Measurements from ENCODE around the gene FAT4. TPM values are rescaled to one million over a fixed set of nuclear protein-coding genes. Genes with fewer than 3 reads are reported as not detected.

The FAT4 gene
- total and polyA plus RNA-seq, 5 donors, result 2.8 to 18.7 (median 13.2) TPM

DNA sequence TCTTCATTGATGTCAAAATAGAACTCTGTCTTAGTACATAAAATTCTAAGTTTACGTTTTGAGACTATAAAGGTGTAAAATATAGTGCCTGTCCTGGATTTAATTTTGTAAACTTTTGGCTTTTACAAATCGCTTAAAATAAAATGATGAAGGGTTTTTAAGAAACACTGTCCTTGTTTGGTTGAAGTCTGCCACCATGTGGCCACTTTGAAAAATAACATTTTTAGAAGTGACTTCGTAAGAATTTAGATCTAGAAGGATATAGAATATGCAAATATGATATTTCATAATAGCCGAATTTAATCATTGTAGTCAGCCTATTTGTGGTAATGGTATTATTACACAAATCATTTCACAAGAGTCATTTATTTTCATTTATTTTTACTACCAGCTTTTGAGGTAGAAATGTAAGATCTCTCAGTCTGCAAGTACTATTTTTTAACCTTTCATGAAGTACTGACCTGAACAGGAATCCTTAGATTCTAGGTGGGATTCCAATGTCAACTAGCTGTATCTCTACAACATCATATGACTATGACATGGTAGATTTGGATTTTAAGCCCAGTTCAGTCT lies 31.0 kb upstream of the FAT4 start:
- no peak for ATAC-seq
- DNase-seq, result no peak
- H3K27me3 ChIP-seq (ENCODE audit: control insufficient read depth, insufficient read depth), result no peaks in the 10 kb centered on the region
- H3K27ac ChIP-seq (ENCODE audit: low read length), result no peak overlapping the region
- no peaks in the 10 kb centered on the region for H3K9me3 ChIP-seq (ENCODE audit: control insufficient read depth, low read length)
- intact Hi-C loops (cut with DNase I), result loop anchor here in 1 of 4 donors (10.0 kb wide), 1 partner anchor 949 kb away; no protein-coding TSS in a partner anchor
- H3K4me1 ChIP-seq (ENCODE audit: control insufficient read depth, insufficient read depth, low read length), result no peaks in the 10 kb centered on the region
- H3K4me3 ChIP-seq (ENCODE audit: low read length), result no peak overlapping the region
- 2% methylated on average over 4 of the region's 4 CpGs for WGBS

DNA sequence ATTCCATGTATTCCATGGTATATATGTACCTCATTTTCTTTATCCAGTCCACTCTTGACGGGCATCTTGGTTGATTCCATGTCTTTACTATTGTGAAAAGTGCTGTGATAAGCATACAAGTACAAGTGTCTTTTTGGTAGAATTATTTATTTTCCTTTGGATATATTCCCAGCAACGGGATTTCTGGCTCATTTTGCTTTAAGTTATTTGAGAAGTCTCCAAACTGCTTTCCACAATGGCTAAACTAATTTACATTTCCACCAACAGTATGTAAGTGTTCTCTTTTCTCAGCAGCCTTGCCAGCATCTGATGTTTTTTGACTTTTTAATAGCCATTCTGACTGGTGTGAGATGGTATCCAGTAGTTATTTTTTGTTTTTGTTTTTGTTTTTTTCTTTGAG lies 17.6 kb upstream of the FAT4 start:
- Histone ChIP-seq H3K27ac (ENCODE audit: low read length) (no peak overlapping the region), H3K9me3 (ENCODE audit: control insufficient read depth, low read length) (no peaks in the 10 kb centered on the region), H3K4me3 (ENCODE audit: low read length) (no peak overlapping the region), H3K4me1 (ENCODE audit: control insufficient read depth, insufficient read depth, low read length) (no peaks in the 10 kb centered on the region), H3K27me3 (ENCODE audit: control insufficient read depth, insufficient read depth) (no peaks in the 10 kb centered on the region)
- ATAC-seq (no peak), DNase-seq (no peak)
- intact Hi-C loops (cut with DNase I), result no loop called here
- 66% methylated on average over 2 of the region's 2 CpGs for WGBS

DNA sequence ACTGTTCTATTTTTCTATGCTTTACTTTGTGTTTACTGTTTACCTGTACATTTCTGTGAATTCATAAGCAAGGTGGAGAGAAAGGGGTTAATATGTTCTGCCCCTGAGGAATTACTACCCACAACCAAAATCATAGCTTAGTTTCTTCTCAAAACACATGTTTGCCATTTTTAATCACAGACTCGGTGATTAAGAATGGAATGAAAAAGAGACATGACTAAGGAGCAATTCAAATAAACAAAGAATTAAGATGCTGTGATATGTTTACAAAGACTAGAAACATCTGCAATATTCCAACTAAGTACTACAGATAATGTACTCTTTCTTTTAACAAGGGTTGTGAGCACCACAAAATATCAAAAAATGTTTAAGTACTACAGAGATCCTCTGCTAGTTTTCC lies 11.7 kb upstream of the FAT4 start:
- 56% methylated on average over 1 of the region's 1 CpG for WGBS

DNA sequence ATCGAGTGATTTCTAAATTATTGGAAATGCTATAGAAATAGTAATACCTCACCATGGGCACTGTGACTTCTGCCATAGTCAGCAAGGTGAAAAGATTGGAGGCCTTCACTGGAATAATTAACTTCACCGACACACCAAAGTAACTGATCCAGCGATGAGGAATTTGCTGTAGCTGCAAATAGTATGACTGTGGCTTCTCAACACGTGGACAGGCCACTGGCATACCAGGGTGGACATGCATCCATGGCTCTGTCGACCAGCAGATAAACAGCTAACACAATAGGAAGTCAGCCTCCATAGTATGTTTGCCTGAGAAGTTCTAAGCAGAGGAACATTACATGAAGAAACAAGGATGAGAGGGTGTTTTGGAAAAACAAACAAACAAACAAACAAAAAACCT lies 10.9 kb upstream of the FAT4 start:
- intact Hi-C loops (cut with DNase I), result no loop called here

More for the DNA sequence above, 11.7 kb upstream of the FAT4 start:
- Histone ChIP-seq H3K9me3 (ENCODE audit: control insufficient read depth, low read length) (no peaks in the 10 kb centered on the region), H3K4me1 (ENCODE audit: control insufficient read depth, insufficient read depth, low read length) (no peaks in the 10 kb centered on the region), H3K27me3 (ENCODE audit: control insufficient read depth, insufficient read depth) (no peaks in the 10 kb centered on the region), H3K4me3 (ENCODE audit: low read length) (no peak overlapping the region), H3K27ac (ENCODE audit: low read length) (no peak overlapping the region)
- ATAC-seq (no peak), DNase-seq (no peak)
- intact Hi-C loops (cut with DNase I), result no loop called here

DNA sequence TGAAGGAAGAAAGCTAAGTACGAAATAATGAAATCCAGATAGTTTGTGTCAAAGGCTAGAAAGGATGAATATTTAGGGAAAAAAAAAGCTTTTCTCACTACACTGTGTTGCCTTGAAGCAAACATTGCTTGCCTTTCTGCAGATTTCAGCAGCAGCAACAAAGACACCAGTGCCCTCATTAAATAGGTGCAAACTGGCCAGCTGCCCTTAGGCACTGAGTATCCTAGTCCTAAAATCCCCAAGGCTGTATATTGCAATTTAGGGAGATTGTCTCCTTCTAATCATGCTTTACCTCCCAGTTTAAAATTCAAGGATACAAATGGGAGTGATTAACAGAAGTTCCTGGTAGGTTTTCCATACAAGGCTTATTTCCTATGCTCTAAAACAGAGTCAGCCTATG lies 8.6 kb upstream of the FAT4 start:
- ATAC-seq, result no peak
- Histone ChIP-seq H3K4me1 (ENCODE audit: control insufficient read depth, insufficient read depth, low read length) (no peaks in the 10 kb centered on the region), H3K9me3 (ENCODE audit: control insufficient read depth, low read length) (no peaks in the 10 kb centered on the region), H3K4me3 (ENCODE audit: low read length) (no peak overlapping the region), H3K27ac (ENCODE audit: low read length) (no peak overlapping the region), H3K27me3 (ENCODE audit: control insufficient read depth, insufficient read depth) (no peaks in the 10 kb centered on the region)
- WGBS, result 96% methylated on average over 1 of the region's 1 CpG
- intact Hi-C loops (cut with DNase I), result no loop called here
- no peak for DNase-seq

More for the DNA sequence above, 10.9 kb upstream of the FAT4 start:
- Histone ChIP-seq H3K4me1 (ENCODE audit: control insufficient read depth, insufficient read depth, low read length) (no peaks in the 10 kb centered on the region), H3K4me3 (ENCODE audit: low read length) (no peak overlapping the region), H3K27me3 (ENCODE audit: control insufficient read depth, insufficient read depth) (no peaks in the 10 kb centered on the region), H3K27ac (ENCODE audit: low read length) (no peak overlapping the region), H3K9me3 (ENCODE audit: control insufficient read depth, low read length) (no peaks in the 10 kb centered on the region)
- WGBS, result 80% methylated on average over 5 of the region's 5 CpGs
- ATAC-seq (no peak), DNase-seq (no peak)

DNA sequence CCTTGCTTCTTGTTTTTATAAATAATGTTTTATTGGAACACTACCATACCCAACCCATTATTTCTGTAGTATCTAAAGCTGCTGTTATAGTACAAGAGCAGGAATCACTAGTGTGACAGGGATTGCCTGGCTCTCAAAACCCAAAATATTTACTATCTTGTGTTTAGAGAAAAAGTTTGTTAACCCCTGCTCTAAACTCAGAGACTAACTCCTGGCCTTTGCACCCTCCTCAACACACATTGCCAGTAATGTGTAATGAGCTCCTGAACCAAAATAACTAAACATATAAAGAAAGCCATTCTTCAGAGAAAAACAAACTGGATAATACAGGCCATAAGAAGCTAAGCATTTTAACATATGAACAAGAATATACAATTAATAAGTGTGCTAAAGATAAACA lies 8.2 kb upstream of the FAT4 start:
- Histone ChIP-seq H3K27ac (ENCODE audit: low read length) (no peak overlapping the region), H3K9me3 (ENCODE audit: control insufficient read depth, low read length) (no peaks in the 10 kb centered on the region), H3K4me1 (ENCODE audit: control insufficient read depth, insufficient read depth, low read length) (no peaks in the 10 kb centered on the region), H3K4me3 (ENCODE audit: low read length) (no peak overlapping the region), H3K27me3 (ENCODE audit: control insufficient read depth, insufficient read depth) (no peaks in the 10 kb centered on the region)
- ATAC-seq (no peak), DNase-seq (no peak)
- intact Hi-C loops (cut with DNase I), result no loop called here

DNA sequence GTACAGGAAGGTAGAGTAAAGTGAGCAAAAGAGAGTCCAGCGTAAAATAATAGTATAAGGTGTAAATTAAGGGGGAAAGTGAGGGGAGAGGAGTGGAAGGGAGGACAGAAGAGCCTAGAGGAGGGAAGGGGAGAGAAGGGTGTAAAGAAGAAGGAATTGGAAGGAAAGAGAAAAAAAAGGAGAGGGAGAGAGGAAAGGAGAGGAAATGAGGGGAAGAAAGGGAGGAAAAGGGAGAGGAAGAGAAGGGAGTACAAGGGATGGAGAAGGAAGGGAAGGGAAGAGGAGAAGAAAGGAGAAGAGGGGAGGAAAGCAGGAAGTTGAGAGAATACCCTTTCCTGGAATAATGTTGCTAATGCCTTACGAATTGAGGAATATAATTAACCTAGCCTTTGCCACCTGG lies 3.3 kb upstream of the FAT4 start:
- Histone ChIP-seq H3K27ac (ENCODE audit: low read length) (no peak overlapping the region), H3K27me3 (ENCODE audit: control insufficient read depth, insufficient read depth) (no peaks in the 10 kb centered on the region), H3K9me3 (ENCODE audit: control insufficient read depth, low read length) (no peaks in the 10 kb centered on the region), H3K4me3 (ENCODE audit: low read length) (no peak overlapping the region), H3K4me1 (ENCODE audit: control insufficient read depth, insufficient read depth, low read length) (no peaks in the 10 kb centered on the region)
- DNase-seq (no peak), ATAC-seq (no peak)
- intact Hi-C loops (cut with DNase I), result loop anchor here (5.0 to 10.0 kb wide), 4 partner anchors 171 to 1293 kb away; no protein-coding TSS in a partner anchor
- WGBS, result 64% methylated on average over 2 of the region's 2 CpGs

DNA sequence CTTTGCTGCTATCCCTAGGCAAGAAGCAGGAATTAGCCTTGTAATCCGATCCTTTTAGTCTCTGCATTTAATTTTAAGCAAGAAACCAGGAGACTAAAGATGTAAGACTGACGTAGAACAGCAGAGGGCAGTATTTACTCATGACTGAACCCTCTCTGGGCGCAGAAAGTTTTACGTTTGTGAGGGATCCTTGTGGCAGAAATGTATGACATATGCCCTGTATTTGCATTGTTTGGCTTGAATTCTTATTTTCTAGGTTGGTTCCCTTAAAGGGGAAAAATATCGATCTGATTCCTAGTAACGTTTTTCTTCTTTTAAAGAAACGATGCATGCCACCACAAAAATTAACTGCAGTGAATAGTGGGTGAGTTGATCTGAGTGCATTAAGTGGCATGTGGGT lies 1.3 kb upstream of the FAT4 start:
- H3K27ac ChIP-seq (ENCODE audit: low read length), result no peak overlapping the region
- 3% methylated on average over 7 of the region's 7 CpGs for WGBS
- H3K27me3 ChIP-seq (ENCODE audit: control insufficient read depth, insufficient read depth), result no peaks in the 10 kb centered on the region
- no peak overlapping the region for H3K4me3 ChIP-seq (ENCODE audit: low read length)
- ATAC-seq, result no peak
- DNase-seq, result no peak
- peaks cover 2% of the 10 kb centered on the region for H3K4me1 ChIP-seq (ENCODE audit: control insufficient read depth, insufficient read depth, low read length)
- intact Hi-C loops (cut with DNase I), result loop anchor here (5.0 to 10.0 kb wide), 4 partner anchors 169 to 1291 kb away; no protein-coding TSS in a partner anchor
- no peaks in the 10 kb centered on the region for H3K9me3 ChIP-seq (ENCODE audit: control insufficient read depth, low read length)

DNA sequence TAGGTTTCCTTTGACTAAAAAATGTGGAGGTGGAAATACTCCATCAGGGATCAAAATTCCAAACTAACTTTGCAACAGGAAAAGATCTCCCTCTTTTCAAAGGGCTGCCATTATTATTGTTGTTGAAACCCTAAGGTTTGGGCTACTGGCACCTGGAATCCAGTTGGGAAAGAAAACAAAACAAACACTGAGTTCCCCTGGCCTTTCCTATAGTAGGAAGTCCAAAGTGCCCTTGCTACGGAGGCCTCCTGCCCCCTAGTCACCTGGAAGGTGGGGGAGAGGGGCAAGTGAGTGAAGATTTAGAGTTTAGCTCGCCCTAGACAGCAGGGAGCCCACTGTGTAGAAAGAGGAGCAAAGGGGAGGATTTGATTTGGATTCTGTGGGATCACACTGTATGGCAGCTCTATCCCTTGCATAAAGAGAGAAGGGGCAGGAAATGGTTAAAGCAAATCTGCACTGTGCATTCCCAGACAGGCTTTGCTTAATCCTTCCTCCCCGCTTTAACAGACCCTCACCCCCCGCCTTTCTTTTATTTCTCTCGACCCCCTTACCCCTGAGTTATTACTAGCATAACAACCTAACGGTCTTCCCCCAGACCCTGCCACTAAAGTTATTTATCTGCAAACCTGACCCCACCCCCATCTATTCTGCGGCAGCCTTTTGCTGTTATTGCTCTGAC lies 627 bp upstream of the FAT4 start:
- peaks cover 4% of the 10 kb centered on the region for H3K4me1 ChIP-seq (ENCODE audit: control insufficient read depth, insufficient read depth, low read length)
- 9% methylated on average over 7 of the region's 7 CpGs for WGBS

DNA sequence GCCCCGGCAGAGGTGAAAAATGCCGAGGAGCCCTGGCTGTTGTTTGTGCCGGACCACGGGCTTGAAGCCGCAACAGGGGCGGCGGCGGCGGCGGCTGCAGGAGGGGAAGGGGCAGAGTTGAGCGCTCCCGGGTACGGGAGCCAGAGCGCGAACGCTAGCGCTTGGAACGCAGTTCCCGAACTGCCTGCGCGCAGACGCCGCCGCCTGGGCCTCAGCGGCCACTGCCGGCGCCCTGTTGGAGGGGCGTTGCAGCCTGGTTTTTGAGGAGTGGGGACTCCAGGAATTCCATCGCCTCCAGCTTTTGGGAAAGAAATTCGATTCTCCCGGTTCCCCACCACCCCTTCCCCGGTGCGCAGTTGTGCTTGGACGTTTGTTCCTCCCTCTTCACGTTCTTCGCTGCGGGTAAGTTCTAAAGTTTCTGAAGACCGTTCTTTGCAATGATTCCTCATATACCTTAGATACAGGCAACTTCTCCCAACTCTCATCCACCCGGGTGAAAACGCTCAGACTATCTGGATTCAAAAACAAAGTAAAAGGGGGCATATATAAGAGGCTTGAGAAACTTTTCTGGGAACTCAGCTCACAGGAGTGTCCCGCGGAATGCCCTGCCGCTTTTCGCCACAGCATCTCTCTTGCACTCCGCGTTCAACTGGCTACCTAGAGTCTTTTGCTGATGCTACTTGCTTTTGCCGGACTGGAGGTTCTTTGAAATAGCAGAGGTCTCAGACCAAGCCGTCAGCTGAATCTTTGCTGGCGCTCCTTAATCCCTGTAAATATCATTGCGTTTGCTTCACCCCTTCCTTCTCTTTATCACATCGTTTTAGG lies 1.0 kb downstream of the FAT4 start:
- Histone ChIP-seq H3K27ac (ENCODE audit: low read length) (peak overlapping the region; percentile 91), H3K27me3 (ENCODE audit: control insufficient read depth, insufficient read depth) (no peaks in the 10 kb centered on the region), H3K4me3 (ENCODE audit: low read length) (peak overlapping the region; percentile 81), H3K4me1 (ENCODE audit: control insufficient read depth, insufficient read depth, low read length) (peaks cover 4% of the 10 kb centered on the region), H3K9me3 (ENCODE audit: control insufficient read depth, low read length) (no peaks in the 10 kb centered on the region)
- DNase-seq (peak; percentile 57 to 86 (median 86)), ATAC-seq (peak; percentile 66 to 67)
- intact Hi-C loops (cut with DNase I), result loop anchor here in 2 of 4 donors (5.0 to 10.0 kb wide), 2 partner anchors 427 to 1289 kb away; no protein-coding TSS in a partner anchor
- under 1% methylated on average over 51 of the region's 51 CpGs for WGBS

More for the DNA sequence above, 627 bp upstream of the FAT4 start:
- Histone ChIP-seq H3K9me3 (ENCODE audit: control insufficient read depth, low read length) (no peaks in the 10 kb centered on the region), H3K4me3 (ENCODE audit: low read length) (peak overlapping the region; percentile 81), H3K27ac (ENCODE audit: low read length) (peak overlapping the region; percentile 80), H3K27me3 (ENCODE audit: control insufficient read depth, insufficient read depth) (no peaks in the 10 kb centered on the region)
- peak; percentile 0 for ATAC-seq
- intact Hi-C loops (cut with DNase I), result loop anchor here (5.0 to 10.0 kb wide), 4 partner anchors 168 to 1291 kb away; no protein-coding TSS in a partner anchor
- DNase-seq, result peak in 1 of 3 donors; percentile 12

DNA sequence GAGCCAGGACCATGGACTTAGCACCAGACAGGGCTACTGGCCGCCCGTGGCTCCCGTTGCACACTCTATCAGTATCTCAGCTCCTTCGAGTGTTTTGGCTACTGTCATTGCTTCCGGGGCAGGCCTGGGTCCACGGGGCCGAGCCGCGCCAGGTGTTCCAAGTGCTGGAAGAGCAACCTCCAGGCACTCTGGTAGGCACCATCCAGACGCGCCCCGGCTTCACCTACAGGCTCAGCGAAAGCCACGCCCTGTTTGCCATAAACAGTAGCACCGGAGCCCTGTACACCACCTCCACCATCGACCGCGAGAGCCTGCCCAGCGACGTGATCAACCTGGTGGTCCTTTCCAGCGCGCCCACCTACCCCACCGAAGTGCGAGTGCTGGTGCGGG lies 1.6 kb downstream of the FAT4 start:
- peak overlapping the region; percentile 81 for H3K4me3 ChIP-seq (ENCODE audit: low read length)
- peak overlapping the region; percentile 91 for H3K27ac ChIP-seq (ENCODE audit: low read length)
- ATAC-seq, result peak in 1 of 2 donors; percentile 6
- H3K4me1 ChIP-seq (ENCODE audit: control insufficient read depth, insufficient read depth, low read length), result peaks cover 6% of the 10 kb centered on the region
- no peaks in the 10 kb centered on the region for H3K27me3 ChIP-seq (ENCODE audit: control insufficient read depth, insufficient read depth)
- DNase-seq, result peak; percentile 40 to 77 (median 71)
- intact Hi-C loops (cut with DNase I), result loop anchor here in 2 of 4 donors (5.0 to 10.0 kb wide), 2 partner anchors 426 to 1288 kb away; no protein-coding TSS in a partner anchor
- WGBS, result under 1% methylated on average over 25 of the region's 25 CpGs
- no peaks in the 10 kb centered on the region for H3K9me3 ChIP-seq (ENCODE audit: control insufficient read depth, low read length)

All from right cardiac atrium (tissue), 5 donors.